ENCODE measurements around the gene RASAL1.

- no peak for TF ChIP-seq POLR2A (IDR thresholded peaks at IDR 0.05; ENCODE audit: low read depth, low read length)
- TF ChIP-seq POLR2AphosphoS5 (IDR thresholded peaks at IDR 0.05; ENCODE audit: low read depth, low read length), result no peak
These were observed 84.8 kb downstream of the RASAL1 start for GRCh38 chr12:113050795-113051194.
